Body of pancreas (tissue), 4 donors: ENCODE data around the gene PDE11A. TPM values are rescaled to one million over a fixed set of nuclear protein-coding genes. Genes with fewer than 3 reads are reported as not detected.
A peak's percentile ranks its signal among the peaks of the same experiment; 100 is the strongest.

Source experiments
- ATAC-seq: fragments of 150-250 bp; one replicate; pipeline ENCODE4 v1.9.1; 2016
- DNase-seq, 4 donors: peaks; one replicate each; pipeline ENCODE4 v3.0.0-alpha.2; 2019
- H3K27ac ChIP-seq, 4 donors: fragments of 200-600 bp; sonication (generic); 1 replicate in 3 of 4; 2 replicates in 1 of 4; pipeline versions ENCODE4 v1.5.1 to v1.6.1; 2016 to 2019; ENCODE audit warnings: mild to moderate bottlenecking in 1 of 4, mixed read lengths in 1 of 4, moderate library complexity in 1 of 4
- H3K27me3 ChIP-seq, 2 donors: fragments of 200-600 bp; sonication (generic); one replicate each; pipeline ENCODE4 v1.6.0; 2016; ENCODE audit warnings: mild to moderate bottlenecking in 1 of 2
- H3K36me3 ChIP-seq, 2 donors: fragments of 200-600 bp; sonication (generic); replicated peaks in 1 of 2; 2 replicates each; pipeline ENCODE4 v1.5.1; 2016; ENCODE audit warnings: low read depth in 2 of 2; ENCODE audit not compliant: insufficient read depth in 1 of 2
- H3K4me1 ChIP-seq: fragments of 200-600 bp; sonication (generic); one replicate; pipeline ENCODE4 v1.6.0; 2016
- H3K4me3 ChIP-seq, 2 donors: fragments of 200-600 bp; sonication (generic); 1 replicate in 1 of 2; 2 replicates in 1 of 2; pipeline ENCODE4 v1.5.1; 2016 to 2019
- H3K9me3 ChIP-seq, 3 donors: fragments of 200-600 bp; sonication (generic); 1 replicate in 2 of 3; 2 replicates in 1 of 3; pipeline ENCODE4 v1.5.1; 2016
- CTCF ChIP-seq, 7 experiments: fragments of 450-650 bp in 4 of 7; fragments of 200-600 bp in 3 of 7; sonication (generic) in 3 of 7; IDR thresholded peaks; one replicate each; pipeline ENCODE4 v1.5.1; 2016 to 2019; ENCODE audit warnings: antibody characterized with exemption in 7 of 7
- POLR2A ChIP-seq, 3 donors: fragments of 450-650 bp; IDR thresholded peaks; one replicate each; pipeline ENCODE4 v1.6.1; 2016; ENCODE audit warnings: antibody characterized with exemption in 3 of 3, mild to moderate bottlenecking in 2 of 3
- WGBS, 2 donors: methylation state at CpG; one replicate each; pipeline ENCODE4 v1.1.5; 2017; 5-methylcytosine and 5-hydroxymethylcytosine counted together
- intact Hi-C: fragments of 100-400 bp; cut with DNase I; formaldehyde crosslinking; loops from one replicate; pipeline ENCODE4 v1.15.1; 2023
- total RNA-seq, 2 donors: library from RNA; depleted of rRNA; stranded (reverse); fragments of >200 nt; gene quantifications; one replicate each; pipeline ENCODE4 v1.1.0, GENCODE V29; 2016

The PDE11A gene
- total RNA-seq, 2 donors from 2014 or later, result 2.6 to 4.0 TPM

GRCh38 chr2:177753682-177754491 lies 318.7 kb downstream of the PDE11A start:
- 68 to 72% methylated on average over 5 of the region's 5 CpGs for WGBS, 2 donors
- Histone ChIP-seq H3K4me1 (no peaks in the 10 kb centered on the region), H3K9me3 (no peaks in the 10 kb centered on the region), H3K36me3 (no peaks in the 10 kb centered on the region), H3K27ac (no peak overlapping the region), H3K4me3 (no peak overlapping the region), H3K27me3 (no peaks in the 10 kb centered on the region)
- TF ChIP-seq POLR2A (IDR thresholded peaks at IDR 0.05) (peak in 1 of 3 donors; percentile 9), CTCF (IDR thresholded peaks at IDR 0.05) (no peak)
- intact Hi-C loops, result no loop called here
- peak; percentile 78 for ATAC-seq
- peak; percentile 24 to 62 (median 42) for DNase-seq

- intact Hi-C loops, result no loop called here
- no peak for TF ChIP-seq CTCF (IDR thresholded peaks at IDR 0.05)
- no peak for TF ChIP-seq POLR2A (IDR thresholded peaks at IDR 0.05)
- ATAC-seq (no peak), DNase-seq (no peak)
- H3K27ac ChIP-seq, result no peak overlapping the region
- no peaks in the 10 kb centered on the region for H3K36me3 ChIP-seq
- 49 to 57% methylated on average over 3 of the region's 3 CpGs for WGBS, 2 donors
- no peak overlapping the region for H3K4me3 ChIP-seq
- H3K4me1 ChIP-seq, result no peaks in the 10 kb centered on the region
- no peaks in the 10 kb centered on the region for H3K27me3 ChIP-seq
- H3K9me3 ChIP-seq, result no peaks in the 10 kb centered on the region
Measured at GRCh38 chr2:177748360-177748759, 324.2 kb downstream of the PDE11A start.

- intact Hi-C loops, result no loop called here
- H3K27ac ChIP-seq, result no peak overlapping the region
- DNase-seq (no peak), ATAC-seq (no peak)
- TF ChIP-seq CTCF (IDR thresholded peaks at IDR 0.05) (no peak), POLR2A (IDR thresholded peaks at IDR 0.05) (no peak)
- H3K9me3 ChIP-seq, result no peaks in the 10 kb centered on the region
- no peaks in the 10 kb centered on the region for H3K27me3 ChIP-seq
- 88 to 95% methylated on average over 4 of the region's 4 CpGs for WGBS, 2 donors
- H3K4me3 ChIP-seq, result no peak overlapping the region
- H3K4me1 ChIP-seq, result no peaks in the 10 kb centered on the region
- H3K36me3 ChIP-seq, result no peaks in the 10 kb centered on the region
Measured at GRCh38 chr2:177747384-177747783, 325.2 kb downstream of the PDE11A start.

- no peaks in the 10 kb centered on the region for H3K4me1 ChIP-seq
- WGBS, 2 donors, result 72 to 84% methylated on average over 2 of the region's 2 CpGs
- no peak for ATAC-seq
- TF ChIP-seq POLR2A (IDR thresholded peaks at IDR 0.05), result no peak
- no peak overlapping the region for H3K4me3 ChIP-seq
- H3K27me3 ChIP-seq, result no peaks in the 10 kb centered on the region
- DNase-seq, result no peak
- no peak overlapping the region for H3K27ac ChIP-seq
- H3K36me3 ChIP-seq, result no peaks in the 10 kb centered on the region
- intact Hi-C loops, result no loop called here
- H3K9me3 ChIP-seq, result no peaks in the 10 kb centered on the region
Measured at GRCh38 chr2:177746358-177746757, 326.2 kb downstream of the PDE11A start.

GRCh38 chr2:177745531-177745930 lies 327.0 kb downstream of the PDE11A start:
- Histone ChIP-seq H3K27me3 (no peaks in the 10 kb centered on the region), H3K4me1 (no peaks in the 10 kb centered on the region), H3K4me3 (no peak overlapping the region), H3K27ac (no peak overlapping the region), H3K9me3 (no peaks in the 10 kb centered on the region), H3K36me3 (no peaks in the 10 kb centered on the region)
- intact Hi-C loops, result no loop called here
- 100% methylated on average over 1 of the region's 1 CpG for WGBS, 2 donors
- DNase-seq (no peak), ATAC-seq (no peak)
- TF ChIP-seq CTCF (IDR thresholded peaks at IDR 0.05) (no peak), POLR2A (IDR thresholded peaks at IDR 0.05) (no peak)
